B cell (primary cell): Measurements from ENCODE around the gene CCDC171. TPM values are rescaled to one million over a fixed set of nuclear protein-coding genes. Genes with fewer than 3 reads are reported as not detected.
A peak's percentile ranks its signal among the peaks of the same experiment; 100 is the strongest.

ENCODE experiments used
- ATAC-seq: fragments of 200-7000 bp; cut with Tn5 transposase; one replicate; pipeline ENCODE4 v1.10.0; 2021; ENCODE audit warnings: low read depth, mild to moderate bottlenecking, moderate number of reproducible peaks, moderate library complexity
- CTCF ChIA-PET: fragments of 350-600 bp; sonication (Branson Sonifier 250); formaldehyde crosslinking; loops from one replicate; lab custom pipeline; 2021; ENCODE audit warnings: antibody characterized with exemption, inconsistent platforms; lab: Charles Lee
- POLR2A ChIA-PET: fragments of 350-600 bp; sonication (Branson Sonifier 250); formaldehyde crosslinking; loops from one replicate; lab custom pipeline; 2021; ENCODE audit warnings: antibody characterized with exemption; lab: Charles Lee
- DNase-seq: peaks from one replicate; pipeline ENCODE4 v3.0.0; 2013
- H2AFZ ChIP-seq: 2 replicates; pipeline ENCODE4 v1.6.1; 2012; ENCODE audit warnings: mild to moderate bottlenecking, low read depth, low read length; ENCODE audit not compliant: insufficient read depth, poor library complexity, severe bottlenecking
- H3K27ac ChIP-seq, 2 donors: 1 replicate in 1 of 2; 2 replicates in 1 of 2; pipeline ENCODE4 v1.5.1; 2012 to 2013; ENCODE audit warnings: low read length in 2 of 2, mild to moderate bottlenecking in 2 of 2, moderate library complexity in 1 of 2
- H3K27me3 ChIP-seq, 4 experiments: fragments of 200-600 bp in 1 of 4; sonication (generic) in 1 of 4; replicated peaks in 1 of 4; 1 replicate in 2 of 4; 2 replicates in 2 of 4; pipeline versions ENCODE4 v1.6.1 to v1.7.0; 2013 to 2016; ENCODE audit warnings: low read length in 3 of 4, mild to moderate bottlenecking in 2 of 4, mixed read lengths in 1 of 4, moderate library complexity in 1 of 4; ENCODE audit not compliant: insufficient read depth in 4 of 4, control insufficient read depth in 3 of 4; ENCODE audit errors: control extremely low read depth in 1 of 4
- H3K36me3 ChIP-seq, 2 experiments: replicated peaks in 1 of 2; 1 replicate in 1 of 2; 2 replicates in 1 of 2; pipeline versions ENCODE4 v1.6.1 to v1.7.1; 2013; ENCODE audit warnings: low read length in 1 of 2; ENCODE audit not compliant: insufficient read depth in 2 of 2, control insufficient read depth in 1 of 2; ENCODE audit errors: control extremely low read depth in 1 of 2, extremely low read depth in 1 of 2
- H3K4me1 ChIP-seq, 2 donors: fragments of 200-600 bp in 1 of 2; sonication (generic) in 1 of 2; 1 replicate in 1 of 2; 2 replicates in 1 of 2; pipeline versions ENCODE4 v1.5.1 to v1.6.1; 2013 to 2017; ENCODE audit warnings: low read length in 2 of 2; ENCODE audit not compliant: control insufficient read depth in 2 of 2, insufficient read depth in 2 of 2
- H3K4me2 ChIP-seq: replicated peaks from 2 replicates; pipeline ENCODE3; 2012; ENCODE audit warnings: mild to moderate bottlenecking, low read depth, low read length; ENCODE audit not compliant: poor library complexity, severe bottlenecking
- H3K4me3 ChIP-seq, 5 experiments: fragments of 200-600 bp in 1 of 5; sonication (generic) in 1 of 5; 1 replicate in 3 of 5; 2 replicates in 2 of 5; pipeline versions ENCODE4 v1.5.1 to v1.7.0; 2011 to 2016; ENCODE audit warnings: low read length in 4 of 5, mild to moderate bottlenecking in 4 of 5, low read depth in 2 of 5, control low read depth in 1 of 5, moderate library complexity in 1 of 5; ENCODE audit not compliant: insufficient read depth in 1 of 5; ENCODE audit errors: control extremely low read depth in 1 of 5, extremely low read depth in 1 of 5
- H3K79me2 ChIP-seq: fragments of 200-600 bp; sonication (generic); one replicate; pipeline ENCODE4 v1.6.0; 2016; ENCODE audit warnings: low read length; ENCODE audit not compliant: control insufficient read depth, insufficient read depth
- H3K9ac ChIP-seq: fragments of 200-600 bp; sonication (generic); 2 replicates; pipeline ENCODE4 v1.6.1; 2017; ENCODE audit warnings: mild to moderate bottlenecking, low read length, moderate library complexity
- H3K9me3 ChIP-seq, 3 donors: one replicate each; pipeline versions ENCODE4 v1.6.1 to v1.7.1; 2013; ENCODE audit warnings: low read length in 2 of 3; ENCODE audit not compliant: control insufficient read depth in 2 of 3, insufficient read depth in 1 of 3; ENCODE audit errors: control extremely low read depth in 1 of 3
- H4K20me1 ChIP-seq: 2 replicates; pipeline ENCODE4 v1.6.0; 2012; ENCODE audit warnings: mild to moderate bottlenecking, low read length; ENCODE audit not compliant: insufficient read depth, control insufficient read depth, poor library complexity, severe bottlenecking
- H3K27ac Mint-ChIP-seq: one replicate; pipeline ENCODE4 v1.8.0; 2021; ENCODE audit warnings: mixed read lengths
- H3K27me3 Mint-ChIP-seq: one replicate; pipeline ENCODE4 v1.8.0; 2021; ENCODE audit warnings: mixed read lengths
- H3K4me1 Mint-ChIP-seq: one replicate; pipeline ENCODE4 v1.8.0; 2021; ENCODE audit warnings: mixed read lengths
- H3K4me3 Mint-ChIP-seq: one replicate; pipeline ENCODE4 v1.8.0; 2021; ENCODE audit warnings: mixed read lengths
- H3K9me3 Mint-ChIP-seq: one replicate; pipeline ENCODE4 v1.8.0; 2022; ENCODE audit warnings: mixed read lengths; ENCODE audit not compliant: insufficient read depth
- EZH2 ChIP-seq: IDR thresholded peaks from 2 replicates; pipeline ENCODE4 v1.6.1; 2012; ENCODE audit warnings: borderline replicate concordance, low read depth, mild to moderate bottlenecking, moderate library complexity, low read length; ENCODE audit not compliant: insufficient read depth, poor library complexity, severe bottlenecking
- WGBS: methylation state at CpG from one replicate; pipeline ENCODE4 v1.1.5; 2013; ENCODE audit warnings: missing lambda C conversion rate; ENCODE audit not compliant: insufficient coverage; 5-methylcytosine and 5-hydroxymethylcytosine counted together
- intact Hi-C: fragments of 100-400 bp; cut with micrococcal nuclease; formaldehyde crosslinking; loops from one replicate; pipeline ENCODE4 v1.10.0; 2022
- polyA plus RNA-seq: library from polyadenylated mRNA; depleted of rRNA; stranded (reverse); fragments of >200 nt; gene quantifications from 2 replicates; pipeline ENCODE4 v1.2.3, GENCODE V29; 2012
- total RNA-seq, 2 donors: library from RNA; stranded (reverse); fragments of 120-200 nt in 1 of 2; gene quantifications; 1 replicate in 1 of 2; 2 replicates in 1 of 2; pipeline versions ENCODE4 v1.2.3 to v1.2.4, GENCODE V29; 2013 to 2022
- TF ChIP-seq, protein P1 (sequence below): fragments of 200-600 bp; IDR thresholded peaks from one replicate; pipeline ENCODE4 v1.8.0; 2022; ENCODE audit warnings: antibody characterized with exemption, mild to moderate bottlenecking

The CCDC171 gene
- total and polyA plus RNA-seq, 2 donors (not counting 1 experiment from before 2014, with no cell fraction given): 0.22 to 6.3 TPM

DNA sequence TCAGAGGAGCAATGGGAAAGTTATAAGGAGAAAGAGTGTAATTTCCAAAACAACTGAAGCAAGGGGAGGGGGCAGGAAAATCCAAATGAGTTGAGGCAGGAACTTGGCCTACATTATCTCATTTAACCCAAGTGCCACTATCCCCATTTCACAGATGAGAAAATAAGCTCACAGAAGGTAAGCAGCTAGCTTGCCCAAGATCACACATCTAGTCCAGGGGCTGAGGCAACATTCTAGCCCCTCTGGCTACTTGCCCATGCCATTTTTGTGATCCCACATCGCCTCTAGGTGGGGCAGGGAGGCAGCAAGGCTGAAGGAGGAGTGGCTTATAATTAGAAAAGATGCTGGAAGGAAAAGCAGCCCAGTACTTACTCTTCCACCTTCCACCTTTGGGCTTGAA, 39.5 kb upstream of the CCDC171 start:
- H3K4me3 Mint-ChIP-seq: no peak overlapping the region
- H3K27ac Mint-ChIP-seq: peak overlapping the region; percentile 83
- ATAC-seq (no peak), DNase-seq (peak; percentile 20)
- Histone ChIP-seq H3K27ac (peak overlapping the region; percentile 7 to 15), H3K9ac (no peak overlapping the region), H4K20me1 (peaks cover 20% of the 10 kb centered on the region), H3K36me3 (no peaks in the 10 kb centered on the region), H3K4me3 (no peak overlapping the region), H3K79me2 (peaks cover 22% of the 10 kb centered on the region), H3K9me3 (no peaks in the 10 kb centered on the region), H3K4me2 (peak overlapping the region; percentile 17), H3K4me1 (peaks cover 30 to 37% of the 10 kb centered on the region in 2 donors), H2AFZ (peak overlapping the region; percentile 58), H3K27me3 (no peaks in the 10 kb centered on the region)
- H3K27me3 Mint-ChIP-seq: no peaks in the 10 kb centered on the region
- CTCF ChIA-PET: interaction anchor here (0.6 to 3.0 kb wide), 3 partner anchors 17 to 88 kb away, joined by 3 to 13 read pairs (median 4); partner anchors contain the start of gene CCDC171
- no CpG with 5 or more reads among the region's 1 CpG for WGBS
- intact Hi-C loops: no loop called here
- peaks cover 39% of the 10 kb centered on the region for H3K4me1 Mint-ChIP-seq
- TF ChIP-seq, protein P1, sequence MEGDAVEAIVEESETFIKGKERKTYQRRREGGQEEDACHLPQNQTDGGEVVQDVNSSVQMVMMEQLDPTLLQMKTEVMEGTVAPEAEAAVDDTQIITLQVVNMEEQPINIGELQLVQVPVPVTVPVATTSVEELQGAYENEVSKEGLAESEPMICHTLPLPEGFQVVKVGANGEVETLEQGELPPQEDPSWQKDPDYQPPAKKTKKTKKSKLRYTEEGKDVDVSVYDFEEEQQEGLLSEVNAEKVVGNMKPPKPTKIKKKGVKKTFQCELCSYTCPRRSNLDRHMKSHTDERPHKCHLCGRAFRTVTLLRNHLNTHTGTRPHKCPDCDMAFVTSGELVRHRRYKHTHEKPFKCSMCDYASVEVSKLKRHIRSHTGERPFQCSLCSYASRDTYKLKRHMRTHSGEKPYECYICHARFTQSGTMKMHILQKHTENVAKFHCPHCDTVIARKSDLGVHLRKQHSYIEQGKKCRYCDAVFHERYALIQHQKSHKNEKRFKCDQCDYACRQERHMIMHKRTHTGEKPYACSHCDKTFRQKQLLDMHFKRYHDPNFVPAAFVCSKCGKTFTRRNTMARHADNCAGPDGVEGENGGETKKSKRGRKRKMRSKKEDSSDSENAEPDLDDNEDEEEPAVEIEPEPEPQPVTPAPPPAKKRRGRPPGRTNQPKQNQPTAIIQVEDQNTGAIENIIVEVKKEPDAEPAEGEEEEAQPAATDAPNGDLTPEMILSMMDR: no peak
- TF ChIP-seq EZH2: no peak
- no peaks in the 10 kb centered on the region for H3K9me3 Mint-ChIP-seq
- POLR2A ChIA-PET: interaction anchor here (0.6 to 1.2 kb wide), 2 partner anchors 29 to 38 kb away, joined by 7 read pairs; no protein-coding TSS in a partner anchor

DNA sequence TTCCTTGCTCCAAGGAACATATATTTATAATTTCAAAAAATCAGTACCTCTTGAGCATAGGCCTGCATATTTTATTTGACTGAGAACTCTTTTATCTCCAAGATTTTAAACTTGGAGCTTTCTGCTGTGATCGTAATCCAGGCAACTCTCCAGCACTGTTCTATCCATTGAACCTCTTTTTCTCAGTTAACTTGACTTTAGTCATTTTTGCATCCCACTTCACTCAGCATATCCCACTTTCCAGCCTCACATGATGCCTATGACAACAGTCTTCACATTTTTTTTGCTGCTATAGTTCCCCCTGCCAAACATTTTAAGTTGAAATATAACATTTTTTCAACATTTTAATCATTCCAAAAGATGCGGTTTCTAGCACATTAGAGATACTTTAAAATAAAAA, 33.0 kb upstream of the CCDC171 start:
- Histone ChIP-seq H3K27ac (no peak overlapping the region), H3K4me2 (no peak overlapping the region), H3K4me3 (no peak overlapping the region), H3K27me3 (no peaks in the 10 kb centered on the region), H3K9ac (no peak overlapping the region), H3K79me2 (no peaks in the 10 kb centered on the region), H3K4me1 (no peaks in the 10 kb centered on the region), H3K36me3 (no peaks in the 10 kb centered on the region), H3K9me3 (no peaks in the 10 kb centered on the region), H4K20me1 (no peaks in the 10 kb centered on the region), H2AFZ (no peak overlapping the region)
- intact Hi-C loops: no loop called here
- CTCF ChIA-PET: no interaction called here
- Mint-ChIP-seq H3K4me1 (no peaks in the 10 kb centered on the region), H3K4me3 (no peak overlapping the region), H3K27ac (no peak overlapping the region), H3K27me3 (no peaks in the 10 kb centered on the region), H3K9me3 (no peaks in the 10 kb centered on the region)
- no peak for DNase-seq
- 90% methylated on average over 1 of the region's 2 CpGs for WGBS
- POLR2A ChIA-PET: no interaction called here
- no peak for TF ChIP-seq EZH2
- TF ChIP-seq, protein P1: no peak
- ATAC-seq: no peak
